Keratinocyte (primary cell): ENCODE results near the gene GIMAP7. TPM values are rescaled to one million over a fixed set of nuclear protein-coding genes. Genes with fewer than 3 reads are reported as not detected.

Source experiments
- DNase-seq: peaks from one replicate; pipeline ENCODE4 v3.0.0-alpha.2; 2011; ENCODE audit warnings: low read depth, missing footprints, low spot score
- FAIRE-seq: peaks from 2 replicates; lab custom pipeline; 2011; peaks lifted over from hg19 to GRCh38; lab: Jason Lieb, UNC
- H2AFZ ChIP-seq: 2 replicates; pipeline ENCODE4 v1.6.0; 2012; ENCODE audit warnings: low read length, control low read depth, inconsistent platforms; ENCODE audit not compliant: control insufficient read depth
- H3K27ac ChIP-seq: 2 replicates; pipeline ENCODE4 v1.5.1; 2011; ENCODE audit warnings: low read length; ENCODE audit not compliant: control insufficient read depth, insufficient read depth
- H3K27me3 ChIP-seq: 3 replicates; pipeline ENCODE4 v1.6.0; 2011; ENCODE audit warnings: low read length; ENCODE audit not compliant: control insufficient read depth, insufficient read depth; ENCODE audit errors: extremely low read depth
- H3K36me3 ChIP-seq, 2 experiments: 2 replicates in 1 of 2; 3 replicates in 1 of 2; pipeline ENCODE4 v1.5.1; 2011; ENCODE audit warnings: low read length in 2 of 2, mild to moderate bottlenecking in 1 of 2; ENCODE audit not compliant: control insufficient read depth in 2 of 2, insufficient read depth in 2 of 2; ENCODE audit errors: extremely low read depth in 1 of 2
- H3K4me1 ChIP-seq: 3 replicates; pipeline ENCODE4 v1.5.1; 2011; ENCODE audit warnings: low read length; ENCODE audit not compliant: control insufficient read depth, insufficient read depth; ENCODE audit errors: extremely low read depth
- H3K4me2 ChIP-seq: 3 replicates; pipeline ENCODE4 v1.6.0; 2011; ENCODE audit warnings: low read depth, low read length; ENCODE audit not compliant: control insufficient read depth, insufficient read depth; ENCODE audit errors: extremely low read depth
- H3K4me3 ChIP-seq, 3 experiments: fragments of 200-600 bp in 1 of 3; sonication (generic) in 1 of 3; 2 replicates in 2 of 3; 3 replicates in 1 of 3; pipeline ENCODE4 v1.5.1; 2011 to 2016; ENCODE audit warnings: low read length in 3 of 3, mild to moderate bottlenecking in 3 of 3, control low read depth in 2 of 3, inconsistent platforms in 1 of 3, low read depth in 1 of 3, mixed read lengths in 1 of 3, mixed run types in 1 of 3, moderate library complexity in 1 of 3; ENCODE audit not compliant: control insufficient read depth in 2 of 3, insufficient read depth in 2 of 3; ENCODE audit errors: extremely low read depth in 1 of 3
- H3K79me2 ChIP-seq: 2 replicates; pipeline ENCODE4 v1.6.0; 2012; ENCODE audit warnings: low read length; ENCODE audit not compliant: control insufficient read depth, insufficient read depth
- H3K9ac ChIP-seq: 3 replicates; pipeline ENCODE4 v1.6.0; 2011; ENCODE audit warnings: low read length; ENCODE audit not compliant: control insufficient read depth, insufficient read depth; ENCODE audit errors: extremely low read depth
- H3K9me1 ChIP-seq: 3 replicates; pipeline ENCODE4 v1.6.0; 2011; ENCODE audit warnings: low read length; ENCODE audit not compliant: control insufficient read depth, insufficient read depth; ENCODE audit errors: extremely low read depth
- H3K9me3 ChIP-seq: 2 replicates; pipeline ENCODE4 v1.5.1; 2012; ENCODE audit warnings: low read depth, low read length; ENCODE audit not compliant: control insufficient read depth
- H4K20me1 ChIP-seq: 3 replicates; pipeline ENCODE4 v1.6.0; 2011; ENCODE audit warnings: low read length; ENCODE audit not compliant: control insufficient read depth, insufficient read depth; ENCODE audit errors: extremely low read depth
- EZH2 ChIP-seq: IDR thresholded peaks from one replicate; pipeline ENCODE4 v1.6.1; 2012; ENCODE audit warnings: inconsistent platforms, mild to moderate bottlenecking, low read length, moderate library complexity
- dilution Hi-C: fragments of 300-500 bp; cut with MboI; formaldehyde crosslinking; loops from one replicate; pipeline ENCODE4 v1.7.0; 2020; ENCODE audit warnings: low sequenced_read_pairs; ENCODE audit not compliant: extremely low pct_ligation_motif_present
- polyA plus RNA-seq, 5 experiments: library from polyadenylated mRNA; depleted of rRNA in 3 of 5; stranded (reverse) in 3 of 5; stranded (forward) in 1 of 5; unstranded in 1 of 5; fragments of >200 nt; gene quantifications; 1 replicate in 1 of 5; 2 replicates in 3 of 5; 3 replicates in 1 of 5; pipeline versions ENCODE4 v1.2.1 to v1.2.3, GENCODE V29; 2011 to 2012; ENCODE audit warnings: missing spikeins in 2 of 5, low read depth in 1 of 5, low replicate concordance in 1 of 5
- TF ChIP-seq, protein P1 (sequence below), 3 experiments: IDR thresholded peaks in 1 of 3; conservative IDR thresholded peaks in 1 of 3; optimal IDR thresholded peaks in 1 of 3; 2 replicates in 2 of 3; 3 replicates in 1 of 3; pipeline versions ENCODE3 to v1.5.1; 2011; ENCODE audit warnings: low read length in 3 of 3, mild to moderate bottlenecking in 3 of 3, moderate library complexity in 2 of 3, control low read depth in 1 of 3, inconsistent platforms in 1 of 3; ENCODE audit not compliant: insufficient read depth in 2 of 3; ENCODE audit errors: extremely low read depth in 1 of 3

The GIMAP7 gene
- polyA plus RNA-seq, 1 donor (not counting 4 experiments of a cell fraction or from before 2014, with no cell fraction given): not detected

DNA sequence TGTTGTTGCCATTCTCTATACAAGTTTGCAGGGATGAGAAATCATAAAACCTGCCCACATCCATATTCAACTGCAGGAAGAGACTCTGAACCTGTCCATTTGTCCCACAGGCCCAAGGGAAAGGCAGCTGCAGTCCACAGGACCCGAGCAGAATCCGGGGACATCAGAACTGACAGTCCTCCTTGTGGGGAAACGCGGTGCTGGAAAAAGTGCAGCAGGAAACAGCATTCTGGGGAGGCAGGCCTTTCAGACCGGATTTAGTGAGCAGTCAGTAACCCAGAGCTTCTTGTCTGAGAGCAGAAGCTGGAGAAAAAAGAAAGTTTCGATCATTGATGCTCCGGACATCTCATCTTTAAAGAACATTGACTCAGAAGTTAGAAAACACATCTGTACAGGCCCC is 40.8 kb upstream of the GIMAP7 start:
- Histone ChIP-seq H3K27me3 (no peaks in the 10 kb centered on the region), H3K9me1 (no peaks in the 10 kb centered on the region), H3K9ac (no peak overlapping the region), H3K9me3 (no peaks in the 10 kb centered on the region), H3K4me1 (peaks cover 9% of the 10 kb centered on the region), H3K27ac (no peak overlapping the region), H3K4me3 (no peak overlapping the region), H2AFZ (no peak overlapping the region), H4K20me1 (no peaks in the 10 kb centered on the region), H3K79me2 (no peaks in the 10 kb centered on the region), H3K36me3 (no peaks in the 10 kb centered on the region), H3K4me2 (no peak overlapping the region)
- DNase-seq: no peak
- dilution Hi-C loops: no loop called here
- TF ChIP-seq EZH2: no peak
- TF ChIP-seq, protein P1, sequence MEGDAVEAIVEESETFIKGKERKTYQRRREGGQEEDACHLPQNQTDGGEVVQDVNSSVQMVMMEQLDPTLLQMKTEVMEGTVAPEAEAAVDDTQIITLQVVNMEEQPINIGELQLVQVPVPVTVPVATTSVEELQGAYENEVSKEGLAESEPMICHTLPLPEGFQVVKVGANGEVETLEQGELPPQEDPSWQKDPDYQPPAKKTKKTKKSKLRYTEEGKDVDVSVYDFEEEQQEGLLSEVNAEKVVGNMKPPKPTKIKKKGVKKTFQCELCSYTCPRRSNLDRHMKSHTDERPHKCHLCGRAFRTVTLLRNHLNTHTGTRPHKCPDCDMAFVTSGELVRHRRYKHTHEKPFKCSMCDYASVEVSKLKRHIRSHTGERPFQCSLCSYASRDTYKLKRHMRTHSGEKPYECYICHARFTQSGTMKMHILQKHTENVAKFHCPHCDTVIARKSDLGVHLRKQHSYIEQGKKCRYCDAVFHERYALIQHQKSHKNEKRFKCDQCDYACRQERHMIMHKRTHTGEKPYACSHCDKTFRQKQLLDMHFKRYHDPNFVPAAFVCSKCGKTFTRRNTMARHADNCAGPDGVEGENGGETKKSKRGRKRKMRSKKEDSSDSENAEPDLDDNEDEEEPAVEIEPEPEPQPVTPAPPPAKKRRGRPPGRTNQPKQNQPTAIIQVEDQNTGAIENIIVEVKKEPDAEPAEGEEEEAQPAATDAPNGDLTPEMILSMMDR (optimal IDR thresholded peaks at IDR 0.05 in 1 of 3, IDR thresholded peaks at IDR 0.05 in 1 of 3, conservative IDR thresholded peaks at IDR 0.05 in 1 of 3; ENCODE audit: extremely low read depth in 1 of 3, insufficient read depth in 2 of 3, low read length in 3 of 3): no peak
- no peak for FAIRE-seq

DNA sequence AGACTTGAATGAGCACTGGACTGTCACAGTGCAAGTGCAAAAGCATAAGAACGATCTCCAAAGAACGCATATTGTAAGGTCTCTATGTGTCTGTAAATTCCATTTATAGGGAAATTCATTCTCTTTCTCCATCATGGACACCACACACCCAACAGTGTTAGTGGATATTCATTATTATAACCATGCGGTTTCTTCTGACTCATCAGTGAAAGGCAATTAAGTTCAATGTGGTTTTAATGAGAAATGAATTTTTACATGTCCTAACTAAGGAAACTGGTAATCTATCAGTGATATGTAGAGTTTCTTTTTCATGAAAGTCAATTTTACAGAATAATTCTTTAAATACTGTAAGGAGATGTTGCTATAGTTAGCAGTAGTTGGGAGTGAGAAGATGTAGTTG is 38.4 kb upstream of the GIMAP7 start:
- DNase-seq: no peak
- H3K9me1 ChIP-seq: no peaks in the 10 kb centered on the region
- no peaks in the 10 kb centered on the region for H4K20me1 ChIP-seq
- H3K9me3 ChIP-seq: no peaks in the 10 kb centered on the region
- H2AFZ ChIP-seq: no peak overlapping the region
- no peak for FAIRE-seq
- no peaks in the 10 kb centered on the region for H3K27me3 ChIP-seq
- H3K4me1 ChIP-seq: peaks cover 21% of the 10 kb centered on the region
- no peak overlapping the region for H3K9ac ChIP-seq
- no peak overlapping the region for H3K27ac ChIP-seq
- no peak overlapping the region for H3K4me3 ChIP-seq
- no peak overlapping the region for H3K4me2 ChIP-seq
- TF ChIP-seq EZH2: no peak
- TF ChIP-seq, protein P1 (optimal IDR thresholded peaks at IDR 0.05 in 1 of 3, IDR thresholded peaks at IDR 0.05 in 1 of 3, conservative IDR thresholded peaks at IDR 0.05 in 1 of 3; ENCODE audit: extremely low read depth in 1 of 3, insufficient read depth in 2 of 3, low read length in 3 of 3): no peak
- no peaks in the 10 kb centered on the region for H3K79me2 ChIP-seq
- H3K36me3 ChIP-seq: no peaks in the 10 kb centered on the region
- dilution Hi-C loops: no loop called here
